SH-SY5Y (cell line): ENCODE data around the gene TRIM7.

Source experiments
- GATA2 ChIP-seq: IDR thresholded peaks from 2 replicates; pipeline ENCODE4 v1.6.1; 2011; ENCODE audit warnings: mild to moderate bottlenecking, low read depth, low read length
- GATA3 ChIP-seq: IDR thresholded peaks from 2 replicates; pipeline ENCODE4 v1.6.1; 2011; ENCODE audit warnings: low read depth, mild to moderate bottlenecking, low read length, moderate library complexity

DNA sequence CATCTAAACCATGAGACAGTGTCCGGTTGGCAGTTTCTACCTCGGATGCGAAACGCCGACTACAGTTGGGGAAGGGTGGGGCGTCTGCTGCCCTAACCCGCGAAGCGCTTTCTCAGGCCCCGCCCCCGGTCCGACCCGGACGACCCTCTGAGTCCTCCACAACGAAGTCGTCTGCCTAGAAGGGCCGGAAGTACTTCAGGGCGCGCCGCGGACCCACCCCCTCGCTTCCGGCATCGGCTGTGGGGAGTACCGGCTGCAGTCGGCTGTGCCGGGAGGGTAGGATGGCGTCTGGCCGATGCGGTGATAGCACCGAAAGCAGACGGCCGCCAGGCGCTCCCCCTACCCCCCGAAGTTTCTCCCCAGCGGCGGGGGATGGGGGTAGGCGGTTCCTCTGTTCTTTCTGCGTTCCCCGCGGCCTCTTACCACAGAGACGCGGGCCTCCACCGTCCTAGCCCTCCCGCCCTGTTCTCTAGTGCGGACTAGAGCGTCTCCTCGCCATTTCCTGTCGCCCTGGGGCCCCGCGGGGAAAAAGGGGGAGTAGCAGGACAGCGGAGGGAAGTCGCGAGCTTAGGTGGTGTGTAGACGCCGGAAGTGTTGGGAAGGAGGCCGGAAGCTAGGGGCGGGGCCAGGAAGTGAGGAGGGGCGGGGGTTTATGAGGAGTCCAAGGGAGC is 18.2 kb upstream of the TRIM7 start, which contains the start of gene TRIM41:
- TF ChIP-seq GATA3 (no peak), GATA2 (peak; percentile 14; the same call in 1 of the 2 replicates)
